HG03064 (cell line): ENCODE results near the gene SHISA9.
"Not testable (repeated sequence)": the region's sequence is repeated elsewhere in the genome, so short reads cannot be mapped to it uniquely, and the experiment has no call there.

Experiments used
- ATAC-seq: cut with Tn5 transposase; IDR thresholded peaks from one replicate; pipeline ENCODE4 v1.9.1; 2021; ENCODE audit warnings: low read depth; ENCODE audit not compliant: unreplicated experiment

Gene SHISA9

DNA sequence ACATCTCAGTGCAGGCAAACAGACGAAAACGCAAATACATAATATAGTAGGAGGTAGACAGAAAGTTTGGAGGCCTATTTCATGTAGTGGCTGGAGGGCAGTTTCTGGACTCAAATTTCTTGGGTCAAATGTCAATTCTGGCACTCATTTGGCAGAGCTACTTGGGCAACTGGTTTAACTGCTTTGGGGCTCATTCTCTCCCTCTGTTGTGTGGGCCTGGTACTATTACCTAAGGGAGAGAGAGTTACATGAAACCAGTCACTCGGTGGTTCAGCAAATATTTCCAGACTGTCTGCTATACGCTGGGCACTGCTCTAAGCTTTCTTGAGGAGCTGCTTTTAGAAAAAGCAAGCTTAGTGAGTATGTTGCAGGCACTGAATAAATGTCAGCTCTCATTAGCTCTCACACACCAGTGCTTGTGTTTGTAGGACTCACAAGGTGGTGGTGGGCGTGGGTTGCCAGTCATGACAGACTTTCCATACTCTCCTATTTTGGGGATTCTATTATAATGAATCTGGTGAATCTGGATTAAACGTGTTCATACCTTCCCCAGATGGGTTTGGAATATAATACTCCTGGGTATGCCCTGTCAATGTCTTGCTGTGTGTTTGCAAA lies 1.8 kb upstream of the SHISA9 start:
- no peak for ATAC-seq

DNA sequence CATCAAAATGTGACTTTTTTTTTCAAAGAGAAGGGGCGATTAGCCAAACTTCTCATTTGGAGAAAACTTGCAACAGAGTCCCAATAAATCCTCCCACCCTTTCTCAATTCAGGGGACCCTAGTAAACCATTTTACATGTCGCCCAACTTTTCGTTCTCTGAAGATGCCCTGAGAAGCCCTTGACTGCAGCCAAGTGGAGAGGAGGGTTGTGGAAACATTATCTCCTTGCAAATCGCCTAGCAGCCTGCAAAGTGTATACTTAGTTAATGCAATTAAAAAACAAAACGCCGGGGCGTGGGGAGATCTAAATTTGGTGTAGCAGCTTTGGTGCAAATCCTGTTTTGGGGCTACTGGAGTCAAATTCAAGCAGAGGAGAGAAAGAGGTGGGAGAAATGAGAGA lies 1.2 kb upstream of the SHISA9 start:
- no peak for ATAC-seq

DNA sequence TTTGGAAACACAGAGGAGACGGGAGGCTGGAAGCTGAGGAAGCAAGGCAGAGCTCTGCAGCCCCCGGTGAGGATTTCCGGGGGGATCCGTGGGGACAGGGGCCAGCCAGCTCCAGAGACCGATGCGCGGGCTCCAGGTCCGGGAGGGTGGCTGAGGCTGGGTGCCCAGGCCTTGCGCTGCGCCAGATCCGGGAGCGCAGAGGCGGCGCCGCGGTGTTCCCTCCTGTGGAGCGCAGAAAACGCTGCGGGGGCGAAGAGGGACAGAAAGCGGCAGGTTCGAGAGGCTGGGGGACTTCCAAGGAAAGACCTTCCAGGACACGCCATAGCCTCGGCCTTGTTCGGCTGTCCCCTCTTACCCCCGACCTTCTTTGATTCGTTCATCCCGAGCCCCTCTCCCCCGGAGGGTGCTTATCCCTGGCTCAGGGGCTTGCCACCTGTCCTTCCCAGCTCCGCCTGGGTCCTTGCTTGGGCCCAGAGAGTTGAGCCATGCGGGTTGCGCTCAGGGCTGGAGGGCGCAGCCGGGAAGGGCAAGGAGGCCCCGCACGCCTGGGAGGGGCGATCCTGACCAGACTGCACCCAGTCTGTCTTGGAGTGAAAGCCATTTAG lies 697 bp upstream of the SHISA9 start:
- no peak for ATAC-seq

DNA sequence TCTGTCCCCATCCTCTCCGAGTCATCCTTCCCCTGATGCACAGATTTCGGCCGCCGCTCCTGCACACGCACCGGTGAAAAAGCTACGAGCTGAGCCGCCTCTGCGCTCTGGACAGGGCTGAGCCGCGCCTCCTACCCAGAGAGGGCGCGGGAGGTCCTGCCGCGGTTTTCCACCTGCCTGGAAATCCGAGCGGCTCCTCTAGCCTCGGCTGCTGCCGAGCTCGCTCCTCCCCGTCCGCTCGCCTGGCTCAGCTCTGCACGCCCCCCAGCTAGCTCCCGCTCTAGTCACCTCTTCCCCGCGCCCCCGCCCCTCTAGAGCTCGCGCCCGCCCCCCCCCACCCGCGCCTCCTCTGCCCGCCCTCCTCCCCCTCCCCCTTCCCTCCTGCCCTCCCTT lies 198 bp upstream of the SHISA9 start:
- ATAC-seq = no peak

DNA sequence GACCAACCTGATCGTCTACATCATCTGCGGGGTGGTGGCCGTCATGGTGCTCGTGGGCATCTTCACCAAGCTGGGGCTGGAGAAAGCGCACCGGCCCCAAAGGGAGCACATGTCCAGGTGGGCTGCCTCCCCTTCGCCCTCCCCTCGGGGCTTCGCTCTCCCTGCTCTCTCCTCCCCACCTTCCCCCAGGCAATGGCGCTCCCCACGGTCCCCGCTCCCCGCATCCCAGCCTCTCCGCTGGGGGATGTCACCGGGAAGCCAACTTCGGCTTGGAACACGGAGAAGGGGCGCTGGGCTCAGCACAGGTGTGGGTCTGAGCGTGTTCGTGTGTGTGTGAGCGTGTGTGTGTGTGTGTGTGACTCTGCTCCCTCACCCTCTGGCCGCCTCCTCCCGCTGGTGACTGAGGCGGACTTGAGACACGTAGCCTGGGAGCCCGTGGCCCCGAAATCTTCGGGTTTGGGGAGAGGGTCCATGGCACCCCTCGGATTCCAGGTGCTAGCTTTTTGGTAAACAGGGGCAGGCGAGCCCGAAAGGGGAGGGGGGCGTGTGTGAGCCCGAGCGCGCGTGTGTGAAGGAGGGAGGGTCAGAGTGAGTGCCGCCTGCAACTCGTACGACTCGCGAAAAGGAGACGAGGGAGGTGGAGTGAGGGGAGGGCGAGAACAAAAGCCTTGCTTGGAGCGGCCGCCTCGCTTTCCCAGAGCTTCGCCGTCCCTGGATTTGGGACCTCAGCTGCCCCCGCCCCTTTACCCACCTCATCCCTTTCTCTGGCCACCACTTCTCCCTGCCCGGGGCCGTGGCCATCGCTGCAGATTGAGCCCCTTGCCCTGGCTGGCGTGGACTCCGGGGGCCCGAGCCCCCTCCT lies 1.3 kb downstream of the SHISA9 start:
- ATAC-seq = no peak

DNA sequence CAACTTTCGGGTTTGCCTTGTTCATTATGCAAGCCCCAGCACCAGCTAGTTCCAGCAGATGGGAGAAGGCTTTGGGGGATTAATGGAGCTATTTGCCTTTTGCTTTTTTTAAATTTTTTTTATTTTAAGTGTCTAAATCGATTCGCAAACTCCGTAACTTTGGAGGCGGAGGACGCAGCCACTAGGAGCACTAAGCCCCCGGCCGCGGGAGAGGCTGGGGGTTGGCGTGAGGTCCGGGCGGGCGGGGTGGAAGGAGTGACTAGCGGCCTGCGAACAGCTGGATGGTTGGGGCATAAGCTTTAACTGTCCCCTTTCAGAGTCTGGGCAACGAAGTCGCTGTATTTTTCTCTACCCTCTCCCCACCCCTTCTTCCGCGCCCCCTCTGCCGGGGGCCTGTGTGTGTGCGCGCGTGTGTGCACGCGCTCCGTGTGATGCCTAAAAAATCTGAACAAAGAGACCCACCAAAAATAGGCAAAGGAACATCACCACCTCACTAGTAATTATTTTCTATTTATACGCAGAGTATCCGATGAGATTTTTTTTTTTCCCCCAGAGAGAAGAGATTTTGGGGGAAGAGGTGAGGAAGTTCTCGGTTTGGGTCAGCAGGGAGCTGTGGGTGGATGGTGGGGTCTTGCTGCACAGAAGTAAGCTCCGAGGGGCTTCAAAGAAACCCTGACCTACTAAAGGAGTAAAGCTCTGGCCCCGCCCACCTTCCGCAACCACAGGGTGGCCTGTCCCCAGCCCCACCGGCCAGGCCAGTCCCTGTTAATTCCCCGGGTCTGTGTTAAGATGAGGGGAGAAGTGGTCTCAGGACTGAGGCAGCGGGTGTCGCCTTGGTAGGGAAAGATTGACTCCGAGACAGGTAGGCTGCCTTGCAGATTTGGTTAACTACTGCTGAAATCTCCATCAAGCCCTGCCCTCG lies 2.3 kb downstream of the SHISA9 start:
- ATAC-seq = no peak

DNA sequence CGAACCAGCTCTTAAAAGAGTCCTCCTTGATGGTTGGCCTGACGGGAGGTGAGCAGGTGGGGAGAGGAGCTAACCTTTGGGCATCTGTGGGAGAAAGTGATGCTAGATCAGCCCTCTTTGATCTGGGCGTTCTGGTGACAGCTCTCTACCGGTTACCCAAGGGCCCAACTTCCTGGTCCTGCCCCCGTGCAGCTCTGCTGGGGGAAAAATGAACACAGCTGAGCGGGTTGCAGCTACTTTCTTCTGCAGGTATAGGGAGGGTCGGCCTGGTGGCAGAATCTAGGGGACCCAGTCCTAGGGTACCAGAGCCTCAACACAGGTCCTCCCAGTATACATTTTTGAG lies 2.9 kb downstream of the SHISA9 start:
- no peak for ATAC-seq

DNA sequence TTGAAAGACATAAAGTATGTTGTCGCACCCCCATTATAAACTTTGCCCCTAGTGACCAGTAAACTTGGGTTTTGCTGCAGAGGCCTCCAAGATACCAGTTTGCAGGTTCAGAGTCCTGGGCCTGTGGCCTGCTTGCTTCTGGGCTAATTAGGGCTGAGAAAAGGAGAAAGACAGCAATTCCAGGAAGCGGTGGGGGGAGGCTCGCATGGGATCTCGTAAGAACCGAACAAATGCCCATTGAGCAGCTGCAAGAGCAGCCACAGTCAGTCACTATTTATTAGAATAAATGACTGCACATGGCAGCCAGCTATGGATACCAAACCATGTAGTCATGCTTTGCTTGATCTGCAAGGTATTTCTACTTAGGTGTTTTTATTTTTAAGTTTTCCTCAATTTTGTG lies 4.9 kb downstream of the SHISA9 start:
- ATAC-seq = no peak

DNA sequence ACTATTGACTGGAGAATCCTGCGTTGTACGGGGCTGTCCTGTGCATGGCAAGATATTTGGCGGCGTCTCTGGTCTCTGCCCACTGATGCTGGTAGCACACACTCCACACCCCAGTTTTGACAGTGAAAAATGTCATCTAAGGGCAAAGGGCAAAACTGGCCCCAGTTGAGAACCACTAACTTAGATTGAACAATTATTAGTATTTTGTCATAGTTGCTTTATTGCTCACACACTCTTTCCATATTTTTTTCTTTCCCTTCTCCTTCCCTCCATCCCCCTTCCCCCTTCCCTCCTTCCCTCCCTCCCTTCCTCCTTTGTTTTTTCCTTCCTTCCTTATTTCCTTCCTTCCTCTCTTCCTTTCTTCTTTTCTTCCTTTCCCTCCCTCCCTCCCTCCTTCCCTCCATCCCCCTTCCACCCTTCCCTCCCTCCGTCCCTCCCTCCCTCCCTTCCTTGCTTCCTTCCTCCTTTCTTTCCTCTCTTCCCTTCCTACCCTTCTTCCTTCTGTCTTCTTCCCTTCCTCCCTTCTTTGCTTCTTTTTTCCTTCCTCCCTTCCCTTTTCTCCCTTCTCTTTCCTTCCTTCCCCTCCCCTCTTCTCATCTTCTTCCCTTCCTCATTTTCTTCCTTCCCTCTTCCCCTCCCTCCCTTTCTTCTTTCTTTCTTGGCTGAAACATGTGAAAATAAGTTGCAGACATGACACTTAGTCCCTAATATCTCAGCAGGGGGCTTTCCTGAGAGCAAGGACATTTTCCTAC lies 5.5 kb downstream of the SHISA9 start:
- ATAC-seq = no peak

DNA sequence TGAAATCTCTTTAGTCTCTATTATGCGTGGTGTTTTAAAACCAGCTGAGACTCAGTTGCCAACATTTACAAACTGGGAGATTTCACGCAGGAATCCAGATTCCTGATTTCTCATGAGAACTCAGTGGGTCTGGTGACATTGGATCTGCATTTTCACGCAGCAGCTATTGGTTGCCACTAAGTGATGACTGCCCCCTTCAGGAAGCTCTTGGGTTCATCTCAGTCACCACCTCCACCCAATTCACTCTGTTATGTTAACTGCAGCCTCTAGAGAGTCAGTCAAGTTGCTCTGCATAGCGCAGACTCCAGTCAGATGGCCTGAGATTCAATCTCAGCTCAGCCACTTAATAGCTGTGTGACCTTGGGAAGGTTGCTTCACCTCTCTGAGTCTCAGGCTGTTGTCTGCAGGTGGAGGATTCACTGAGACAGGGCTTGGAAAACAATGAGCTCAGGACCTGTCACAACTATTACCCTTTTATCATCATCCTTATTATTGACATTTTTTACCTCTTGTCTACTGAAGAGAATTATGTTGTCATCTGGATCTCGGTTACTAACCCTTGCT lies 6.4 kb downstream of the SHISA9 start:
- no peak for ATAC-seq

DNA sequence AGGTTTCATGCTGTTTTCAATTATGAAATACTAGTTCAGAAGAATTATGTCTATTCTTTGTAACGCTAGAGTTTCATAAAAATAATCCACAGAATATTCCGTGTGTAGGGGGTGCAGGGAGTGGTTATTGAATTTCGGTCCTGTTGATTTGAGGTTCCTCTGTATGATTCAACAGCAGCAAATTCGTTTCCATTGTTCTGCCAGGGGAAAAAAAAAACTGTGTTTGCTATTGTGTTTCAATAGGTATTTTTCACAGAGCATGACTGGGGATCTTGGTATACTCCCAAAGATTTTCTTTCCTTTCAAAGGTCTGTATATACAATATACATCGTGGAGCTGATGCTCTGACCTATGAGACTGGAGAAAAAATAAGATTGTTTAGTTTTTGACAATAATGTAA lies 15.8 kb downstream of the SHISA9 start:
- no peak for ATAC-seq

DNA sequence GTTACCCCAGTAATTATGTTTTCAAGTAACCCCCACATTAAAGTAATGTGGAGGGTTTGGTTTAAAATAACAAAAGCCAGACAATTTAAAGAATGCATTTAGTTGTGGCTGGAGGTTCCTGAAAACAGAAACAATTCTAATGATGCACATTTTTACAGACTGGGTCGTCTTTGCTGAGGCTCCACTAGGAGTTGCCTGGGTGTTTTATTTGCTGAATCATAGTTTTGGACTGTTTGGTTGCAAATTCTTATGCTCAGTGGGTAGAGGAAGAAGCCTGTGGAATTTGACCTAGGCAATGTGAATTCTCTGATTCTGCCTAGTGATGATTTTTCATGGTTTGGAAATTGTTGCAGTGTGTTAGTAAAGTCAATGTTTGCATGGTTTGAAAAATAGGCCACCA lies 16.3 kb downstream of the SHISA9 start:
- ATAC-seq = no peak

DNA sequence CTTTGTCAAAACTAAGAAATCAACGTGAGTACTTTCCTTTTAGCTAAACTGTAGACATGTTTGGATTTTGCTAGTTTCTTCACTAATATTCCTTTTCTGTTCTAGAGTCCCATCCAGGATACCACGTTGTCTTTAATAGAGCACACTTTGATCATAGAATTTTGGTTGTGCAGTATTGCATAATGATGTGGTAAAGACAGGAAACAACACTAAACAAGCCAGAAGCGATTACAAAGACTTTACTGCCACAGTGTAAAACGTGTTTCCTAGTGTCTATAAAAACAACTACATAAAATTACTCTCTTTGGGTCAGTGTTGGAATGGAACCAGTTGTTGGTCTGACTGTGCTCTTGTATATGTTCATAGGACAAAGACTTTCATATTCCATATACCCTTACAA lies 19.3 kb downstream of the SHISA9 start:
- ATAC-seq = no peak

DNA sequence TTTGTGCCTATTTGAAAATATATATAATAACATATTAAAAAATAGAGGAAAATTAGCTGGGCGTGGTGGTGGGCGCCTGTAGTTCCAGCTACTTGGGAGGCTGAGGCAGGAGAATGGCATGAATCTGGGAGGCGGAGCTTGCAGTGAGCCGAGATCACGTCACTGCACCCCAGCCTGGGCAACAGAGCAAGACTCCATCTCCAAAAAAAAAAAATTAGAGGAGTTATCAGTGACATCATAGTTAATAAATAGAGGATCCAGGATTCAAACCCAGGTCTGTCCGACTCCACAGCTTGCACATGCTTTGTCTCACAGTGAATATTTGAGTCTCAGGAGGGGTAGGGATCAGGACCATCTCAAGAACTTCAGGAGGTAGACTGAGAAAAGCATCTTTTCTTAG lies 22.2 kb downstream of the SHISA9 start:
- not testable (repeated sequence) for ATAC-seq

DNA sequence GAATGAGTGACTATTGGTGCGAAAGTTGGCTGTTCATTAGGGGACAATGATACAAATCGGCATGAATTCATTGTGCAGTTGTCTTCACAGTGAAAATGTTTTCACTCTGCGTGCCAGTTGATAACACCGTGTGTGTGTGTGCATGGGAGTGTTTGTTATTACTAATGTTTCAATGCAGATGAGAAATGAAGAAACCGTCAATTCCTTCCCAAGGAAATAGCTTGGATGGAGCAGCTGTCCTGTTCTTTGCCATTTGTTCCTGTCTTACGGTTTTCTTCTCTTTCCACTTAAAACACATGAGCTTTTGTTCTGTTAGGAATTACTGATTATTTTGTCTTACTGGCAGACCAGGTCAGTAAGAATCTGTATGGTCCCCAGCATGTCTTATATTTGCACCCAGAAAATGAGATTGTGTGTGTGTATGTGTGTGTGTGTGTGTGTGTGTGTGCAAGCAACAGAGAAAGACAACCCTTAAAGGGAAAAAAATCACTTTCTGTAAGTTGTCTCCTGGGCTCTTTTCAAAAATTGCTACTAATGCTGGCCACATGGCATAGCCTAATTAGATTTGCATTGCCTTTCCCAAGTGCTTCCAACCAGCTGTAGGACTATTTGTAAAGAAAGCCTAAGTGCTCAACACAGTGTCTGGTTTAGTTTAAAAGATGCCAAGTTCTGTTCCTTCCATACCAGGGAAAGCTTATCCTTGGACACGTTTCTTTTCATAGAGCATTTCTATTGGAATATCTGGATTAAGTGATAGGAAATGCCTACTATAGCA lies 23.8 kb downstream of the SHISA9 start:
- no peak for ATAC-seq

DNA sequence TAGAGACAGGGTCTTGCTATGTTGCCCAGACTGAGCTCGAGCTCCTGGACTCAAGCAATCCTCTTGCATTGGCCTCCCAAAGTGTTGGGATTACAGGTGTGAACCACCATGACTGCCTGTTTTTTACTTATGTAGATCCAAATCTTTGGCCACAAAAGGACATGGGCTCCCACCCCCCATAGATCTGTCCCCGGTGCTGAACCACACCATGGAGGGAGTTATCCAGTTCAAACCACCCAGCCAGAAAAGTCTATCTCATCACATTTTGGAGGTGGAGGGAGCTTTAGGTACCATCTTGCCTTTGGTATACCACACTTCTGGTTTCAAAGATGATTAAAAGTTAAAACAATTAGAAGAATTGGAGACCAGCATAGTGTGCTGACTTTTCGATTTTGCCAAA lies 26.2 kb downstream of the SHISA9 start:
- ATAC-seq = no peak

DNA sequence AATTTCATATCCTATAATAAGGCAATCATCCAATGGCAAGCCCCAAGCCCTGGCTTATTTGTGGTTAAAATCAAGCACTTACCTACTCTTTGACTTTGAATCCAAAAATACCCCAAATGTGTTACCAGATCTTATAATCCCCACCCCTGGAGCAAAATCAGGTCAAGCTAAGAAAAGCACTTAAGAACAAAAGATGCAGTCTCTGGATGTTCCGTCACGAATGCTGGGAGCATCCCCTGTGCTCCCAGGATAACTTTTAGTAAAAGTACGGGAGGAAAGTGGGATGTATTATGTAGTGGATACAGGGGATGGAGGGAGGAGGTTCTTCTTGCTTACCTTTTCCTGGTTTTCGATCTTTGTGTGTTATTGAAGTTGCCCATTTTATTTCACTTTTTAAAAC lies 29.5 kb downstream of the SHISA9 start:
- no peak for ATAC-seq

DNA sequence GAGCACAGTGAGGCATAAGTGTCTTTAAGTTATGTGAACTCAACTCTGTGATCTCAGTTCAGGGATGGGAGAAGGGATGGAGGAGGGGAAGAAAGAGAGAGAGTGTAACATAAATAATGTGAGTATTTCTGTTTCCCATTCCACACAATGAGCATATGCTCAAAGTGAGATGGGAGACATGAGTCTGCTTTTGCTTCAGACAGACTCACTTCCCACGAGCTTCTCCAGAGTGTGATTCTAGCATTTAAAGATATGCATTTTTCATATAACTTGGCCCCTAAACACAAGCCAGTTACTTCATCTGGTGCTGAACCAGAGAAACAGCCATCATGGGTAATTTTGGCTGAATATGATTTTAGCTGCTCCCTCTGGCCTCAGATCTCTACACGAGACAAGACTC lies 35.0 kb downstream of the SHISA9 start:
- no peak for ATAC-seq

DNA sequence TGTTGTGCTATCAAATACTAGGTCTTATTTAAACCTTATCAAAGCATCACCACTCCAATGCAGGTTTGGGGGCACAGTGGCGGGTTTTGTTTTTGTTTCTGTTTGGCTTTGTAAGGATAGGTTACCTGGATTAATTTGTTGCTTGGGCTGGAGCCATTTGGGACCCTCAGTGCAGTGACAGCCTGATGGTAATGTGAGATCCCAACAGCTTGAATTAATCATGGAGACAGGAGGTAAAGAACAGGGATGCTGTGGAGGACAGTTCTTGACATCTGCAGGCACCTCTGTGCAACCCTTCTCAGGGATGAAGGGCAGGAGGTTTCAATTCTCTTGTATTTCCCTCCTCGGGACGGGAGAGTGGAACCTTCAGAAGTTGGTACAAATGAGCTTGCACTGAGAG lies 40.5 kb downstream of the SHISA9 start:
- ATAC-seq = no peak
